Measurements from ENCODE around the gene CHRNA9.

Gene CHRNA9

GRCh38 chr4:40394236-40394635 is 59.1 kb downstream of the CHRNA9 start:
- no peak for DNase-seq
- no peak overlapping the region for H2AFZ ChIP-seq (ENCODE audit: low read length)

GRCh38 chr4:40395166-40395900 is 60.2 kb downstream of the CHRNA9 start:
- H4K20me1 ChIP-seq (ENCODE audit: insufficient read depth, low read length) = no peaks in the 10 kb centered on the region
- no peak overlapping the region for H3K27ac ChIP-seq (ENCODE audit: low read length)
- H3K4me1 ChIP-seq (ENCODE audit: low read length) = no peaks in the 10 kb centered on the region
- no peak overlapping the region for H3K4me2 ChIP-seq (ENCODE audit: low read depth, low read length)
- H2AFZ ChIP-seq (ENCODE audit: low read length) = no peak overlapping the region
- DNase-seq = no peak
- H3K79me2 ChIP-seq (ENCODE audit: low read length) = no peaks in the 10 kb centered on the region
- no peak overlapping the region for H3K4me3 ChIP-seq (ENCODE audit: low read length)
- no peak for TF ChIP-seq EZH2phosphoT487 (IDR thresholded peaks at IDR 0.05; ENCODE audit: low read length)
- no peak for TF ChIP-seq CTCF (IDR thresholded peaks at IDR 0.05; ENCODE audit: low read length)
- TF ChIP-seq EZH2 (optimal IDR thresholded peaks at IDR 0.05; ENCODE audit: low read depth, low read length) = no peak
- H3K9me3 ChIP-seq (replicated peaks; ENCODE audit: insufficient read depth, low read length) = no peaks in the 10 kb centered on the region
- H3K9me2 ChIP-seq (replicated peaks; ENCODE audit: insufficient read depth, low read length) = no peaks in the 10 kb centered on the region
- H3K36me3 ChIP-seq (replicated peaks; ENCODE audit: insufficient read depth, low read length) = no peaks in the 10 kb centered on the region
- H3K9ac ChIP-seq (ENCODE audit: low read length) = no peak overlapping the region
- no peaks in the 10 kb centered on the region for H3K27me3 ChIP-seq (replicated peaks; ENCODE audit: insufficient read depth, low read length)
- H3F3A ChIP-seq (ENCODE audit: insufficient read depth, low read length) = no peaks in the 10 kb centered on the region

More at GRCh38 chr4:40394236-40394635, 59.1 kb downstream of the CHRNA9 start:
- no peaks in the 10 kb centered on the region for H3K27me3 ChIP-seq (replicated peaks; ENCODE audit: insufficient read depth, low read length)
- H3F3A ChIP-seq (ENCODE audit: insufficient read depth, low read length) = no peaks in the 10 kb centered on the region
- no peaks in the 10 kb centered on the region for H3K9me3 ChIP-seq (replicated peaks; ENCODE audit: insufficient read depth, low read length)
- H3K79me2 ChIP-seq (ENCODE audit: low read length) = no peaks in the 10 kb centered on the region
- TF ChIP-seq EZH2 (optimal IDR thresholded peaks at IDR 0.05; ENCODE audit: low read depth, low read length) (no peak), EZH2phosphoT487 (IDR thresholded peaks at IDR 0.05; ENCODE audit: low read length) (no peak), CTCF (IDR thresholded peaks at IDR 0.05; ENCODE audit: low read length) (no peak)
- H4K20me1 ChIP-seq (ENCODE audit: insufficient read depth, low read length) = no peaks in the 10 kb centered on the region
- H3K4me1 ChIP-seq (ENCODE audit: low read length) = no peaks in the 10 kb centered on the region
- H3K27ac ChIP-seq (ENCODE audit: low read length) = no peak overlapping the region
- H3K36me3 ChIP-seq (replicated peaks; ENCODE audit: insufficient read depth, low read length) = no peaks in the 10 kb centered on the region
- no peaks in the 10 kb centered on the region for H3K9me2 ChIP-seq (replicated peaks; ENCODE audit: insufficient read depth, low read length)
- H3K9ac ChIP-seq (ENCODE audit: low read length) = no peak overlapping the region
- H3K4me3 ChIP-seq (ENCODE audit: low read length) = no peak overlapping the region
- H3K4me2 ChIP-seq (ENCODE audit: low read depth, low read length) = no peak overlapping the region

GRCh38 chr4:40395908-40396793 is 61.0 kb downstream of the CHRNA9 start:
- H3K9me3 ChIP-seq (replicated peaks; ENCODE audit: insufficient read depth, low read length) = no peaks in the 10 kb centered on the region
- no peak overlapping the region for H3K4me3 ChIP-seq (ENCODE audit: low read length)
- H2AFZ ChIP-seq (ENCODE audit: low read length) = no peak overlapping the region
- TF ChIP-seq CTCF (IDR thresholded peaks at IDR 0.05; ENCODE audit: low read length) = no peak
- no peak for TF ChIP-seq EZH2 (optimal IDR thresholded peaks at IDR 0.05; ENCODE audit: low read depth, low read length)
- no peak for TF ChIP-seq EZH2phosphoT487 (IDR thresholded peaks at IDR 0.05; ENCODE audit: low read length)
- H3K27me3 ChIP-seq (replicated peaks; ENCODE audit: insufficient read depth, low read length) = no peaks in the 10 kb centered on the region
- H3K27ac ChIP-seq (ENCODE audit: low read length) = no peak overlapping the region
- no peaks in the 10 kb centered on the region for H3K79me2 ChIP-seq (ENCODE audit: low read length)
- H4K20me1 ChIP-seq (ENCODE audit: insufficient read depth, low read length) = no peaks in the 10 kb centered on the region
- no peak overlapping the region for H3K4me2 ChIP-seq (ENCODE audit: low read depth, low read length)
- no peaks in the 10 kb centered on the region for H3K9me2 ChIP-seq (replicated peaks; ENCODE audit: insufficient read depth, low read length)
- no peaks in the 10 kb centered on the region for H3F3A ChIP-seq (ENCODE audit: insufficient read depth, low read length)
- H3K36me3 ChIP-seq (replicated peaks; ENCODE audit: insufficient read depth, low read length) = no peaks in the 10 kb centered on the region
- H3K4me1 ChIP-seq (ENCODE audit: low read length) = no peaks in the 10 kb centered on the region
- no peak for DNase-seq
- H3K9ac ChIP-seq (ENCODE audit: low read length) = no peak overlapping the region

Measured in MM.1S (cell line).